Panc1 (cell line): ENCODE measurements around the gene NTM. TPM values are rescaled to one million over a fixed set of nuclear protein-coding genes. Genes with fewer than 3 reads are reported as not detected.

Source experiments
- ATAC-seq: fragments of 200-7000 bp; cut with Tn5 transposase; 2 replicates; pipeline ENCODE4 v1.9.1; 2020; ENCODE audit warnings: mild to moderate bottlenecking, moderate library complexity
- BruUV-seq: library from RNA; stranded (reverse); fragments of 400-500 nt; replicated peaks from 2 replicates; lab custom pipeline; 2021; lab: Mats Ljungman, UMichigan
- CTCF ChIA-PET: fragments of 300-600 bp; sonication (Branson Sonifier 250); formaldehyde crosslinking; loops from one replicate; lab custom pipeline; 2022; ENCODE audit warnings: antibody characterized with exemption; lab: Charles Lee
- POLR2A ChIA-PET: fragments of 300-600 bp; sonication (Branson Sonifier 250); formaldehyde crosslinking; loops from one replicate; lab custom pipeline; 2022; ENCODE audit warnings: antibody characterized with exemption; lab: Charles Lee
- DNase-seq: peaks from one replicate; pipeline ENCODE4 v3.0.0-alpha.2; 2010; ENCODE audit warnings: low read depth, low spot score
- H3K27ac ChIP-seq: 2 replicates; pipeline ENCODE4 v1.5.1; 2011; ENCODE audit warnings: mild to moderate bottlenecking, low read length, inconsistent platforms
- H3K27me3 ChIP-seq: fragments of 200-500 bp; sonication (Bioruptor generic); 2 replicates; pipeline ENCODE4 v1.6.0; 2014; ENCODE audit warnings: low read length, inconsistent platforms; ENCODE audit not compliant: control insufficient read depth, insufficient read depth
- H3K36me3 ChIP-seq: fragments of 200-500 bp; sonication (Bioruptor generic); 2 replicates; pipeline ENCODE4 v1.5.1; 2014; ENCODE audit warnings: inconsistent platforms, mild to moderate bottlenecking, low read length, moderate library complexity; ENCODE audit not compliant: control insufficient read depth, insufficient read depth
- H3K4me1 ChIP-seq: 2 replicates; pipeline ENCODE4 v1.5.1; 2011; ENCODE audit warnings: inconsistent platforms, mild to moderate bottlenecking, low read length, moderate library complexity; ENCODE audit not compliant: control insufficient read depth, insufficient read depth
- H3K4me3 ChIP-seq, 2 experiments: 2 replicates each; pipeline ENCODE4 v1.5.1; 2011 to 2012; ENCODE audit warnings: low read depth in 2 of 2, low read length in 2 of 2, mild to moderate bottlenecking in 2 of 2, inconsistent platforms in 1 of 2, moderate library complexity in 1 of 2
- H3K9me3 ChIP-seq: fragments of 200-500 bp; sonication (Bioruptor generic); 2 replicates; pipeline ENCODE4 v1.5.1; 2014; ENCODE audit warnings: low read depth, mild to moderate bottlenecking, inconsistent platforms, low read length, moderate library complexity; ENCODE audit not compliant: control insufficient read depth, insufficient read depth
- POLR2AphosphoS5 ChIP-seq: IDR thresholded peaks from 2 replicates; pipeline ENCODE4 v1.6.1; 2012; ENCODE audit warnings: mild to moderate bottlenecking, low read depth, low read length, moderate library complexity
- REST ChIP-seq, 2 experiments: IDR thresholded peaks; 2 replicates each; pipeline ENCODE4 v1.6.1; 2011 to 2012; ENCODE audit warnings: low read depth in 2 of 2, control low read depth in 1 of 2, low read length in 1 of 2, mild to moderate bottlenecking in 1 of 2, moderate library complexity in 1 of 2; ENCODE audit not compliant: insufficient read depth in 1 of 2
- SIN3A ChIP-seq: IDR thresholded peaks from 2 replicates; pipeline ENCODE4 v1.6.1; 2012; ENCODE audit warnings: low read depth, mild to moderate bottlenecking, low read length, moderate library complexity, borderline replicate concordance; ENCODE audit not compliant: insufficient read depth
- TCF7L2 ChIP-seq: IDR thresholded peaks from 2 replicates; pipeline ENCODE4 v1.6.1; 2011; ENCODE audit warnings: mild to moderate bottlenecking, low read depth, low read length, inconsistent platforms
- in situ Hi-C: cut with HindIII; loops from 2 replicates; pipeline ENCODE4 v1.10.0; 2016; ENCODE audit warnings: low sequenced_read_pairs, low pct_unique_long_range_greater_than_20kb
- intact Hi-C: fragments of 100-400 bp; cut with micrococcal nuclease; formaldehyde crosslinking; loops from one replicate; pipeline ENCODE4 v1.10.0; 2022; ENCODE audit not compliant: unreplicated experiment
- total RNA-seq: library from RNA; stranded (reverse); gene quantifications from one replicate; pipeline ENCODE4 v1.2.1, GENCODE V29; 2021; ENCODE audit not compliant: unreplicated experiment
- TF ChIP-seq, protein P1 (sequence below): fragments of 450-650 bp; IDR thresholded peaks from 2 replicates; pipeline ENCODE4 v1.5.1; 2017; ENCODE audit warnings: mild to moderate bottlenecking

NTM gene
- total RNA-seq, 1 experiment from 2014 or later: 0.10 TPM

DNA sequence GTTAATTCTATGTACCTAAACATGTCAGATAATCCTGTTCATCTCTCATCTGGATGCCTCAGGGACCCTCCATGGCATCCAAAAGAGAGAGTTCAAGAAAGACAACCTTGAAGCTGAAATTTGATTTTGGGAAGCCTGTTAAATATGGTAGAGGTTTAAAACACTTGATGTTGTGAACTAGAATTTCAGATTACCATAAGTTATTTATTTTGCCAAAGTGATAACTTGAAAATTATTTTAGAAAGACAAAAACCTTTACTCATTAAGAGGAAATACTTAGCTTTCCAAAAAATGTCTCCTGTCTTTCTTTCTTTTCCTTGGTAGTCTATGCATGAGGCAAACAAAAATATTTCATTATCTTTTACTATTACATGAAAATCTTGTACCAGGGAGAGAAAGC lies 714.0 kb downstream of the NTM start:
- Histone ChIP-seq H3K4me3 (no peak overlapping the region), H3K27ac (no peak overlapping the region), H3K4me1 (no peaks in the 10 kb centered on the region), H3K36me3 (no peaks in the 10 kb centered on the region), H3K27me3 (no peaks in the 10 kb centered on the region), H3K9me3 (peaks cover 24% of the 10 kb centered on the region)
- intact Hi-C loops (no loop called here), in situ Hi-C loops (no loop called here)
- POLR2A ChIA-PET: no interaction called here
- ATAC-seq (no peak), DNase-seq (no peak)
- CTCF ChIA-PET: no interaction called here
- TF ChIP-seq POLR2AphosphoS5 (no peak), TCF7L2 (no peak), SIN3A (no peak), REST (IDR thresholded peaks at IDR 0.05; ENCODE audit: insufficient read depth in 1 of 2, low read depth in 2 of 2, low read length in 1 of 2) (no peak)
- TF ChIP-seq, protein P1, sequence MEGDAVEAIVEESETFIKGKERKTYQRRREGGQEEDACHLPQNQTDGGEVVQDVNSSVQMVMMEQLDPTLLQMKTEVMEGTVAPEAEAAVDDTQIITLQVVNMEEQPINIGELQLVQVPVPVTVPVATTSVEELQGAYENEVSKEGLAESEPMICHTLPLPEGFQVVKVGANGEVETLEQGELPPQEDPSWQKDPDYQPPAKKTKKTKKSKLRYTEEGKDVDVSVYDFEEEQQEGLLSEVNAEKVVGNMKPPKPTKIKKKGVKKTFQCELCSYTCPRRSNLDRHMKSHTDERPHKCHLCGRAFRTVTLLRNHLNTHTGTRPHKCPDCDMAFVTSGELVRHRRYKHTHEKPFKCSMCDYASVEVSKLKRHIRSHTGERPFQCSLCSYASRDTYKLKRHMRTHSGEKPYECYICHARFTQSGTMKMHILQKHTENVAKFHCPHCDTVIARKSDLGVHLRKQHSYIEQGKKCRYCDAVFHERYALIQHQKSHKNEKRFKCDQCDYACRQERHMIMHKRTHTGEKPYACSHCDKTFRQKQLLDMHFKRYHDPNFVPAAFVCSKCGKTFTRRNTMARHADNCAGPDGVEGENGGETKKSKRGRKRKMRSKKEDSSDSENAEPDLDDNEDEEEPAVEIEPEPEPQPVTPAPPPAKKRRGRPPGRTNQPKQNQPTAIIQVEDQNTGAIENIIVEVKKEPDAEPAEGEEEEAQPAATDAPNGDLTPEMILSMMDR: no peak
- no TSS peak for BruUV-seq

- POLR2A ChIA-PET: no interaction called here
- no peak overlapping the region for H3K4me3 ChIP-seq
- DNase-seq (no peak), ATAC-seq (no peak)
- H3K36me3 ChIP-seq: no peaks in the 10 kb centered on the region
- in situ Hi-C loops: no loop called here
- H3K9me3 ChIP-seq: peaks cover 23% of the 10 kb centered on the region
- intact Hi-C loops: no loop called here
- TF ChIP-seq, protein P1: no peak
- TF ChIP-seq REST (IDR thresholded peaks at IDR 0.05; ENCODE audit: insufficient read depth in 1 of 2, low read depth in 2 of 2, low read length in 1 of 2) (no peak), SIN3A (no peak), POLR2AphosphoS5 (no peak), TCF7L2 (no peak)
- CTCF ChIA-PET: no interaction called here
- no peaks in the 10 kb centered on the region for H3K4me1 ChIP-seq
- no peak overlapping the region for H3K27ac ChIP-seq
- no peaks in the 10 kb centered on the region for H3K27me3 ChIP-seq
- BruUV-seq: no TSS peak
Measured at GRCh38 chr11:132087148-132087547, 716.7 kb downstream of the NTM start.
